OCI-LY7 (cell line): ENCODE results near the gene SGMS1.

Experiments
- CTCF ChIP-seq: fragments of 200-600 bp; sonication (generic); conservative IDR thresholded peaks from 2 replicates; pipeline ENCODE4 v1.5.1; 2014; ENCODE audit warnings: mild to moderate bottlenecking, antibody characterized with exemption, low read length, moderate library complexity, mixed read lengths
- EZH2phosphoT487 ChIP-seq: fragments of 200-600 bp; sonication (generic); IDR thresholded peaks from 2 replicates; pipeline ENCODE4 v1.6.1; 2018; ENCODE audit warnings: low read depth, borderline replicate concordance, mild to moderate bottlenecking, mixed run types, antibody characterized with exemption, low read length, moderate library complexity, mixed read lengths

- TF ChIP-seq CTCF (no peak), EZH2phosphoT487 (no peak)
Observed at GRCh38 chr10:50577010-50577409, 46.7 kb downstream of the SGMS1 start.
